Tibial artery (tissue), 4 donors: ENCODE data around the gene CDK5RAP3.

Experiments
- DNase-seq, 2 donors: peaks; one replicate each; pipeline ENCODE4 v3.0.0-alpha.2; 2019
- H3K27ac ChIP-seq, 2 donors: fragments of 200-600 bp; sonication (generic) in 1 of 2; 1 replicate in 1 of 2; 2 replicates in 1 of 2; pipeline ENCODE4 v1.5.1; 2018 to 2019; ENCODE audit warnings: mild to moderate bottlenecking in 1 of 2
- H3K27me3 ChIP-seq, 2 donors: fragments of 200-600 bp; sonication (generic) in 1 of 2; one replicate each; pipeline versions ENCODE4 v1.5.1 to v1.6.0; 2016 to 2019
- H3K36me3 ChIP-seq, 3 donors: fragments of 200-600 bp; sonication (generic) in 2 of 3; one replicate each; pipeline ENCODE4 v1.5.1; 2016 to 2019; ENCODE audit warnings: mild to moderate bottlenecking in 2 of 3
- H3K4me1 ChIP-seq, 4 donors: fragments of 200-600 bp; sonication (generic) in 2 of 4; 1 replicate in 3 of 4; 2 replicates in 1 of 4; pipeline ENCODE4 v1.5.1; 2016 to 2019
- H3K4me3 ChIP-seq, 2 donors: fragments of 200-600 bp; sonication (generic) in 1 of 2; 1 replicate in 1 of 2; 2 replicates in 1 of 2; pipeline ENCODE4 v1.5.1; 2018 to 2019; ENCODE audit warnings: mild to moderate bottlenecking in 2 of 2
- H3K9me3 ChIP-seq, 3 donors: fragments of 200-600 bp; sonication (generic) in 1 of 3; one replicate each; pipeline ENCODE4 v1.5.1; 2016 to 2019
- intact Hi-C: fragments of 100-400 bp; cut with DNase I; formaldehyde crosslinking; loops from one replicate; pipeline ENCODE4 v1.15.0; 2023; ENCODE audit warnings: low total_unique reads
- TF ChIP-seq, protein P1 (sequence below), 2 experiments: fragments of 200-600 bp in 1 of 2; fragments of 450-650 bp in 1 of 2; IDR thresholded peaks; one replicate each; pipeline ENCODE4 v1.5.1; 2017 to 2019; ENCODE audit warnings: antibody characterized with exemption in 2 of 2, mild to moderate bottlenecking in 1 of 2, moderate library complexity in 1 of 2

Gene CDK5RAP3

DNA sequence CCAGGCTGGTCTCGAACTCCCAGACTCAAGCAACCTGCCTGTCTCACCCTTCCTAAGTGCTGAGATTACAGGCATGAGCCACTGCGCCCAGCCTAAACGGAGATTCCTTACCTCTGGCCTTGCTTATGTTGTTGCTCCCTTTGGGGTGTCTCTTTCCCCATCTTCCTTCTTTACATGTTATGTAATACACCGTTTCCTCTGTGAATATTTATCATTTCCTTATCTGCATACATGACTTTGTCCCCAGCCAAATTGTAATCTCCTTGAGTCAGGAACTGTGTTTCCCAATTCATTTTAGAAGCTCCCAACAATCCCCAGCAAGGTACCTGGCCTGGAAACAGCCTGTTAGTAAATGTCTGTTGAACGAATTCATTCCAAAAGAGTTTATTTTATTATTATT is 51.0 kb downstream of the CDK5RAP3 start:
- H3K27me3 ChIP-seq = peaks cover 0 to 11% of the 10 kb centered on the region in 2 donors
- no peak for DNase-seq
- TF ChIP-seq, protein P1, sequence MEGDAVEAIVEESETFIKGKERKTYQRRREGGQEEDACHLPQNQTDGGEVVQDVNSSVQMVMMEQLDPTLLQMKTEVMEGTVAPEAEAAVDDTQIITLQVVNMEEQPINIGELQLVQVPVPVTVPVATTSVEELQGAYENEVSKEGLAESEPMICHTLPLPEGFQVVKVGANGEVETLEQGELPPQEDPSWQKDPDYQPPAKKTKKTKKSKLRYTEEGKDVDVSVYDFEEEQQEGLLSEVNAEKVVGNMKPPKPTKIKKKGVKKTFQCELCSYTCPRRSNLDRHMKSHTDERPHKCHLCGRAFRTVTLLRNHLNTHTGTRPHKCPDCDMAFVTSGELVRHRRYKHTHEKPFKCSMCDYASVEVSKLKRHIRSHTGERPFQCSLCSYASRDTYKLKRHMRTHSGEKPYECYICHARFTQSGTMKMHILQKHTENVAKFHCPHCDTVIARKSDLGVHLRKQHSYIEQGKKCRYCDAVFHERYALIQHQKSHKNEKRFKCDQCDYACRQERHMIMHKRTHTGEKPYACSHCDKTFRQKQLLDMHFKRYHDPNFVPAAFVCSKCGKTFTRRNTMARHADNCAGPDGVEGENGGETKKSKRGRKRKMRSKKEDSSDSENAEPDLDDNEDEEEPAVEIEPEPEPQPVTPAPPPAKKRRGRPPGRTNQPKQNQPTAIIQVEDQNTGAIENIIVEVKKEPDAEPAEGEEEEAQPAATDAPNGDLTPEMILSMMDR (IDR thresholded peaks at IDR 0.05) = no peak
- H3K9me3 ChIP-seq = no peaks in the 10 kb centered on the region
- no peak overlapping the region for H3K4me3 ChIP-seq
- H3K36me3 ChIP-seq = no peaks in the 10 kb centered on the region
- intact Hi-C loops = no loop called here
- no peak overlapping the region for H3K27ac ChIP-seq
- peaks cover 0 to 38% (median 35%) of the 10 kb centered on the region in 4 donors for H3K4me1 ChIP-seq

DNA sequence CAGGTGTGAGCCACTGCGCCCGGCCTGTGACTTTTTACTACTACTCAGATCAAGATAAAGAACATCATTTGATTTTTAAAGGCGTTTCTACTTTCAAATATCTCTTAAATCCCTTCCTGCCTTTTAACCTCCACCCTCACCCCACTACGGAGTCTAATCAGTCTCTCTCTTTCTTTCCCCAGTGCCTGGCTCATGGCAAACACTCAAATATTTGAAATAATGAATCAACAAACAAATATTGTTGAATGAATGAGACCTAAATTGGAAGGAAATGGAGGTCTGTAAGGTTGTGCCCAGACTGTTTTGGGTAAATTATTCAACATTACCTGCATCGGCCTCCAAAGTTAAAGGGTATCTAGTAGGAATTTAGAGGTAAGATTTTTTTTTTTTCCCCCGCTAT is 52.0 kb downstream of the CDK5RAP3 start:
- H3K27me3 ChIP-seq = peaks cover 0 to 11% of the 10 kb centered on the region in 2 donors
- no peak for DNase-seq
- TF ChIP-seq, protein P1 (IDR thresholded peaks at IDR 0.05) = no peak
- intact Hi-C loops = no loop called here
- H3K36me3 ChIP-seq = no peaks in the 10 kb centered on the region
- H3K4me1 ChIP-seq = peaks cover 0 to 42% (median 36%) of the 10 kb centered on the region in 4 donors
- H3K9me3 ChIP-seq = no peaks in the 10 kb centered on the region
- peak overlapping the region in 1 of 2 donors; percentile 57 for H3K4me3 ChIP-seq
- no peak overlapping the region for H3K27ac ChIP-seq

DNA sequence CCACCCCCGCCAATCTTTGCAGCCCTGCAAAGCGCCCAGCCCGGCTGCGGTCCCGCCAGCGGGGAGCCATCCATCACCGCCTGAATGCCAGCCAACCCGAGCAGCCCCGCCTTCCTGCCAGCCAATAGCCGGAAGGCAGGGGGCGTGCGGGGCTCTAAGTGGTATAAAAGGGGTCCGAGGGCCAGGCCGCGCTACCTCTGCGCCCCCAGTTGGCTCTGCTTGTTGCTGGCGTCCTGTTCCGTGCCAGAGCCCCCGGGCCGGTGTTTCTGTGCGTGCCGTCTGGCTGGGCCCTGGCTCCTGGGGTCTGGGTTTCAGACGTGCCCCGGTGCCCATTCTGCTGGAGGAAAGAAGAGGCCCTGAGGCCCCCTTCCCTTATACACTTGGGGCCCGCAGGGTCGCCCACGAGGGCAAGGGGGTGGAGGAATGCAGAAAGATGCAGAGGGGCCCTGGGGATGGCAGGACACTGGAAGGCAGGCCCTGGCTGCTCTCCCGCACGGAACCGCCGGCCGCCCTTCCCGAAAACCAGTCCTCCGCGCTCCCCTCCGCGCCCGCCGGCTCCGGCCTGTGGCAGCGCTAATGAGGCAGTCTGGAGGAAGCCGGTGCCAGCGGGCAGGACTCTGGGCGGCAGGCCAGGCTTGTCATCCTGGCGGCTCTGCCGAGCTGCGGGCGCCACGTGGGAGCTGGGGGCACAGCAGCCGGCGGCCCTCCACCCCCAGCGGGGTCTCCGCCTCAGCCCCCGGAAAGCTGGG is 52.7 kb downstream of the CDK5RAP3 start:
- DNase-seq = peak; percentile 82 to 94
- Histone ChIP-seq H3K36me3 (no peaks in the 10 kb centered on the region), H3K27me3 (peaks cover 0 to 11% of the 10 kb centered on the region in 2 donors), H3K4me1 (peaks cover 0 to 42% (median 36%) of the 10 kb centered on the region in 4 donors), H3K27ac (peak overlapping the region; percentile 70 to 78), H3K9me3 (no peaks in the 10 kb centered on the region), H3K4me3 (peak overlapping the region; percentile 47 to 57)
- TF ChIP-seq, protein P1 (IDR thresholded peaks at IDR 0.05) = peak; percentile 41 to 46
- intact Hi-C loops = loop anchor here (2.0 kb wide), 1 partner anchor 107 kb away; no protein-coding TSS in a partner anchor

DNA sequence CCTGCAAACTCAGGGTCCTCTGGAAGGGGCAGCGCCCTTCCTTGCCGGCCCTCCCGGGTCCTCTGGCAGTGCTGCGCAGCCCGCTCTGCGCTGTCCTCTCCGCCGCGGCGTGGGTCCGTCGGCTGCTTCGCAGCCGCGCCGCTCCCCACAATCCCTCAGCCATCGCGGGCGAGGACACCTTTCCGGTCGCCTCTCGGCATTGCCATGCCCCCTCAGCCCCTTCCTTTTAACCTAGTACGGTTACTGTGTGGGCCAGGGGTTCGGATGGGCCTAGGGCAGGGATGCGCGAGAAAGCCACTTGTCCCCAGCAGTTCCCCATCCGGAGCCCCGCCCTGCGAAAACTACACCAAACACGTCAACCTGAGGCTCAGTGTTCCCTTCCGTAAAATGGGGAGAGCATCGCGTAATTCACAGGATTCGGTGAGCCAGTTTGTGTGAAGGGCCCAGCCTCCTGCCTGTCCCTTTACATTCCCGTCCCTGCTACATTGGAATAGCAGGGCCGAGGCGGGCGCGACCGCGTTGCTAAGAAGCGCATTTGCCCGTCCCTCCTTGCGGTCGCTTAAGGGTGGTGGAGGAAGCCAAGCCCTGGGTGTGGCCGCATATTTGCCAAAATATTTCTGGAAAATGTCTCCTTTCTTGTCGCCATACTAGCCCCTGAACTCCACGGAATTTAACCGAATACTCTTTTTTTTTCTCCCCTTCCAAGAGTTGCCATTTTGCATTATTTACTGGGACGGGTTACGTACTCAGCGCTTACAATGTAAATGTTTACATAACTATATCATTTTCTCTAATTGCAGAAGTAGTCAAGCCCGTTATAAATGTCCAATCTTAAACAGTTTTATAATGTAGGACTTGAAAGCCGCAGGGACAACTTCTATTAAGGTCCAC is 53.5 kb downstream of the CDK5RAP3 start:
- no peaks in the 10 kb centered on the region for H3K36me3 ChIP-seq
- peak overlapping the region; percentile 70 to 78 for H3K27ac ChIP-seq
- TF ChIP-seq, protein P1 (IDR thresholded peaks at IDR 0.05) = peak in 1 of 2 experiments; percentile 1
- peak overlapping the region; percentile 47 to 57 for H3K4me3 ChIP-seq
- intact Hi-C loops = loop anchor here (2.0 to 5.0 kb wide), 2 partner anchors 106 to 593 kb away; partner anchors contain the start of gene HOXB8
- no peaks in the 10 kb centered on the region for H3K9me3 ChIP-seq
- peaks cover 0 to 11% of the 10 kb centered on the region in 2 donors for H3K27me3 ChIP-seq
- DNase-seq = peak; percentile 45 to 77
- H3K4me1 ChIP-seq = peaks cover 0 to 42% (median 36%) of the 10 kb centered on the region in 4 donors

DNA sequence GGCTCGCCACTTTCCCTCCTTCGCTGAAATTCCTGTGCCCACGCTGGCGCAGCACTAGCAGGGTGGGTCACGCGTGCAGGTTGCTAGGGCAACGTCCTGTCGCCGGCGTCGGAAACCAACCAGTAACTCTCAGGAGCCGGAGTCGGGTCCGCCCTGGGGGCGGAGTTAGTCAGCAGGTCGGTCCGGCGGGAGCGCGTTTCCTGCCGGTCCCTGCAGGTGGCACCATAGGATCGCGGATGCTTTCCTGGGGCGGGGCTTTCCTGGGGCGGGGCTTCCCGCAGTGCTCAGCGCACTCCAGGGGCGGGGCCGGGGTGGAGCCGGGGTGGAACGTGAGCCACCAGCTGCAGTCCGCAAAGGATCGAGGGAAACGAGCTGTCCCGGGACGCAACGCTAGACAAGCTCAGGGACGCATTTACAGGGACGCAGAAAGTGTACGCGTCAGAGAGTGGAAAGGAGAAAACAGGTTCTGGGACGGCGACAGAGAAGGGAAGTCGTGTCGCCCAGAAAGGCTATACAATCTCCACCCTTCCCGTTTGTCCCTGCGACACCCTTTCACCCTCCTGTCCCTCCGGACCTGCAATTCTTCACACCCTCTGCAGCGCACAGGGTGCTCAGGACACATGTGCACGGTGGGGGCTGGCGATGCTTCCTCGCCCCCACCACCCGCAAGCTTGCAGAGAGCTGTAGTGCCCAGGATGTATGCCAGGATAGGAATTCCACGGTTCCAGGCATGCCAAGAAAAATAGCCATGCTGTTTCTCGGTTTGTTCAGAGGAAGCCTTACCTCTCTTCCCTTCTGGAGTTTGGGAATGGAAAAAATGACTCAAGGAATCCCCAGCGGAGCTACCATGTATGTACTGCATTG is 54.4 kb downstream of the CDK5RAP3 start:
- H3K27me3 ChIP-seq = peaks cover 0 to 10% of the 10 kb centered on the region in 2 donors
- peak overlapping the region; percentile 47 to 57 for H3K4me3 ChIP-seq
- DNase-seq = peak; percentile 98 to 99
- peak overlapping the region; percentile 70 to 78 for H3K27ac ChIP-seq
- no peaks in the 10 kb centered on the region for H3K36me3 ChIP-seq
- TF ChIP-seq, protein P1 (IDR thresholded peaks at IDR 0.05) = peak; percentile 84 to 87
- intact Hi-C loops = loop anchor here (2.0 to 5.0 kb wide), 2 partner anchors 106 to 592 kb away; partner anchors contain the start of gene HOXB8
- no peaks in the 10 kb centered on the region for H3K9me3 ChIP-seq
- H3K4me1 ChIP-seq = peaks cover 0 to 42% (median 36%) of the 10 kb centered on the region in 4 donors
